Lung (tissue), 12 donors: Measurements from ENCODE around the gene PPA1. TPM values are rescaled to one million over a fixed set of nuclear protein-coding genes. Genes with fewer than 3 reads are reported as not detected.
"Not testable (repeated sequence)": the region's sequence is repeated elsewhere in the genome, so short reads cannot be mapped to it uniquely, and the experiment has no call there.

Experiments
- ATAC-seq: fragments of 200-7000 bp; cut with Tn5 transposase; one replicate; pipeline ENCODE4 v1.9.1; 2020; ENCODE audit warnings: moderate number of reproducible peaks; ENCODE audit not compliant: insufficient read depth, low FRiP score
- DNase-seq, 3 donors: peaks; one replicate each; pipeline ENCODE4 v3.0.0-alpha.2; 2013 to 2017
- H3K27ac ChIP-seq, 2 donors: one replicate each; pipeline ENCODE4 v1.5.1; 2013; ENCODE audit warnings: mild to moderate bottlenecking in 2 of 2, moderate library complexity in 2 of 2, control low read depth in 1 of 2, inconsistent platforms in 1 of 2, low read depth in 1 of 2, low read length in 1 of 2
- H3K27me3 ChIP-seq, 3 donors: one replicate each; pipeline ENCODE4 v1.5.1; 2013; ENCODE audit warnings: low read length in 2 of 3; ENCODE audit not compliant: control insufficient read depth in 3 of 3, insufficient read depth in 3 of 3
- H3K36me3 ChIP-seq, 4 donors: one replicate each; pipeline ENCODE4 v1.5.1; 2013; ENCODE audit warnings: low read length in 4 of 4, mild to moderate bottlenecking in 1 of 4, moderate library complexity in 1 of 4; ENCODE audit not compliant: control insufficient read depth in 4 of 4, insufficient read depth in 4 of 4
- H3K4me1 ChIP-seq, 5 donors: one replicate each; pipeline ENCODE4 v1.5.1; 2013; ENCODE audit warnings: low read length in 5 of 5, mild to moderate bottlenecking in 2 of 5, moderate library complexity in 1 of 5; ENCODE audit not compliant: control insufficient read depth in 5 of 5, insufficient read depth in 5 of 5
- H3K4me3 ChIP-seq: one replicate; pipeline ENCODE4 v1.5.1; 2013; ENCODE audit warnings: mild to moderate bottlenecking, control low read depth, moderate library complexity
- H3K9ac ChIP-seq, 2 donors: one replicate each; pipeline ENCODE4 v1.5.1; 2013; ENCODE audit warnings: low read length in 2 of 2, control low read depth in 1 of 2; ENCODE audit not compliant: insufficient read depth in 1 of 2
- H3K9me3 ChIP-seq, 4 donors: one replicate each; pipeline ENCODE4 v1.5.1; 2013; ENCODE audit warnings: low read length in 3 of 4, mild to moderate bottlenecking in 1 of 4, moderate library complexity in 1 of 4; ENCODE audit not compliant: control insufficient read depth in 4 of 4, insufficient read depth in 3 of 4
- CTCF ChIP-seq: IDR thresholded peaks from 2 replicates; pipeline ENCODE4 v1.5.1; 2012; ENCODE audit warnings: mild to moderate bottlenecking; ENCODE audit errors: control extremely low read depth, extremely low read depth
- WGBS, 2 donors: extraction: QIAGEN DNeasy Blood & Tissue Kit; methylation state at CpG; one replicate each; pipeline ENCODE4 v1.1.7; 2013; 5-methylcytosine and 5-hydroxymethylcytosine counted together
- polyA plus RNA-seq, 2 donors: library from polyadenylated mRNA; stranded (reverse); fragments of 200-250 nt; gene quantifications; one replicate each; pipeline ENCODE4 v1.2.1, GENCODE V29; 2013
- total RNA-seq, 2 donors: library from RNA; depleted of rRNA in 1 of 2; stranded (reverse); fragments of >200 nt in 1 of 2; gene quantifications; one replicate each; pipeline ENCODE4 v1.2.1, GENCODE V29; 2014 to 2021
- donor health status: control.
- donor health status: control.
- donor health status: Bipolar disorder and iron deficiency.
- donor health status: healthy.
- donor health status: DM: yes; HTN: yes; CAD: no.

Gene PPA1
- total and polyA plus RNA-seq, 4 donors, result 165 to 251 (median 190) TPM

- Histone ChIP-seq H3K9ac (no peak overlapping the region), H3K4me1 (peaks cover 0 to 14% (median 8%) of the 10 kb centered on the region in 5 donors), H3K27me3 (no peaks in the 10 kb centered on the region), H3K27ac (peak overlapping the region in 1 of 2 donors; percentile 32), H3K36me3 (no peaks in the 10 kb centered on the region), H3K4me3 (no peak overlapping the region), H3K9me3 (no peaks in the 10 kb centered on the region)
- no peak for TF ChIP-seq CTCF
- no peak for DNase-seq
- WGBS, 2 donors, result 64 to 83% methylated on average over 5 of the region's 5 CpGs
- ATAC-seq, result no peak
Measured at GRCh38 chr10:70186090-70186489, 47.1 kb downstream of the PPA1 start.

DNA sequence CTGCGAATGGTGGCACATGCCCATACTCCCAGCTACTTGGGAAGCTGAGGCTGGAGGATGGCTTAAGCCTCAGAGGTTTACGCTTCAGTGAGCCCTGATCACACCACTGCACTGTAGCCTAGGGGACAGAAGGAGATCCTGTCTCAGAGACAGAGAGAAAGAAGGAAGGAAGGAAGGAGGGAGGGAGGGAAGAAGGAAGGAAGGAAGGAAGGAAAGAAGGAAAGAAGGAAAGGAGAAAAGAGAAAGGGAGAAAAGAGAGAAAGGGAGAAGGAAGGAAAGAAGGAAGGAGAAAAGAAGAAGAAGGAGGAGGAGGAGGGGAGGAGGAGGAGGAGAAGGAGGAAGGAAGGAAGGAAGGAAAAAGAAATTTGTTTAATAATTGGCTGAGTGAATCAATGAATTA, 49.9 kb downstream of the PPA1 start:
- no peaks in the 10 kb centered on the region for H3K36me3 ChIP-seq
- no peak overlapping the region for H3K27ac ChIP-seq
- ATAC-seq, result no peak
- no peak overlapping the region for H3K4me3 ChIP-seq
- DNase-seq, result no peak
- H3K9ac ChIP-seq, result no peak overlapping the region
- no peaks in the 10 kb centered on the region for H3K27me3 ChIP-seq
- no peak for TF ChIP-seq CTCF
- WGBS, 2 donors, result 88 to 95% methylated on average over 2 of the region's 2 CpGs
- peaks cover 0 to 3% (median 0%) of the 10 kb centered on the region in 4 donors for H3K9me3 ChIP-seq
- peaks cover 0 to 2% (median 0%) of the 10 kb centered on the region in 5 donors for H3K4me1 ChIP-seq

DNA sequence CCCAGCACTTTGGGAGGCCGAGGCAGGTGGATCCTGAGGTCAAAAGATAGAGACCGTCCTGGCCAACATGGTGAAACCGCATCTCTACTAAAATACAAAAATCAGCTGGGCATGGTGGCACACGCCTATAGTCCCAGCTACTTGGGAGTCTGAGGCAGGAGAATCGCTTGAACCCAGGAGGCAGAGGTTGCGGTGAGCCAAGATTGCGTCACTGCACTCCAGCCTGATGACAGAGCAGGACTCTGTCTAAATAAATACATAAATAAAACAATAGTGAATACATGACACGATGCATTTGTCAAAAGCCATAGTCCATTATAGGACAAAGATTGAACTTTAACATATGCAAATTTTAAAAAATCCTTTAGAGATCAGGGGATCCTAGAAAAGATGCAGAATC, 54.0 kb downstream of the PPA1 start:
- not testable (repeated sequence) for H3K27ac ChIP-seq, ATAC-seq, H3K9me3 ChIP-seq, H3K27me3 ChIP-seq, DNase-seq, H3K36me3 ChIP-seq, H3K4me3 ChIP-seq, H3K4me1 ChIP-seq, H3K9ac ChIP-seq
- 89 to 95% methylated on average over 8 of the region's 8 CpGs for WGBS, 2 donors

DNA sequence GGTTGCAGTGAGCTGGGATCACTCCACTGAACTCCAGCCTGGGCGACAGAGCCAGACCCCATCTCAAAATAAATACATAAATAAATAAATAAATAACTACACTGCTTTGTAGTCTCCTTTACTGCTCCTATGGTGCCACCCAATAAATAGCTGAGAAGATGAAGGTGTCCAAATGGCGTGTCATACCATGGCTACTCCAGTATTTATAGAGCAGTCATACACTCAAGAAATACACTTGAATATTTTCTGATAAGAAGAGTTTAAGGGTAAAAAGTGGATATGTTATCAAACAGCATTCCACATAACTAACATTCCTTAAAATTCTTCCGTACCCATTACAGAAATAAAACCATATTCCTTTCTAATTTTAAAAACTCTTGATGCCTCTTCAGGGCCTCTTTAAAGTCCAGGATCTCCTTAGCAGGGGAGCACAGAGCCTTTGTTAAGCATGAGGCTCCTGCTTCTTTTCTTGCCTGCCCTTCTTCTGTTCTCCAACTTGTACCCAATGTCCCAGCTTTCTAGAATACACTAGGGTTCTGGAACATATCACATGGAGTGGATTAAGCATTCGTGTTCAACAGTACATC, 55.0 kb downstream of the PPA1 start:
- Histone ChIP-seq H3K27ac (peak overlapping the region in 1 of 2 donors; percentile 37), H3K9ac (no peak overlapping the region), H3K36me3 (no peaks in the 10 kb centered on the region), H3K9me3 (peaks cover 0 to 3% (median 0%) of the 10 kb centered on the region in 4 donors), H3K27me3 (no peaks in the 10 kb centered on the region), H3K4me3 (no peak overlapping the region), H3K4me1 (peaks cover 0 to 5% (median 0%) of the 10 kb centered on the region in 5 donors)
- peak; percentile 70 for ATAC-seq
- 67 to 85% methylated on average over 4 of the region's 4 CpGs for WGBS, 2 donors
- no peak for TF ChIP-seq CTCF
- peak in 2 of 3 donors; percentile 19 to 31 for DNase-seq
